T-cell (primary cell): Measurements from ENCODE around the gene AIG1. TPM values are rescaled to one million over a fixed set of nuclear protein-coding genes. Genes with fewer than 3 reads are reported as not detected.

Experiments used
- ATAC-seq, 4 experiments: fragments of 200-7000 bp in 3 of 4; fragments of 150-1000 bp in 1 of 4; cut with Tn5 transposase; replicated peaks in 1 of 4; 1 replicate in 3 of 4; 2 replicates in 1 of 4; pipeline ENCODE4 v1.10.0; 2021; ENCODE audit warnings: moderate library complexity in 3 of 4, mild to moderate bottlenecking in 2 of 4, moderate number of reproducible peaks in 1 of 4
- CTCF ChIA-PET, 2 donors: fragments of 300-600 bp; sonication (Branson Sonifier 250); formaldehyde crosslinking; loops; one replicate each; lab custom pipeline; 2022; ENCODE audit warnings: antibody characterized with exemption in 2 of 2; lab: Charles Lee
- POLR2A ChIA-PET, 2 donors: fragments of 300-600 bp; sonication (Branson Sonifier 250); formaldehyde crosslinking; loops; one replicate each; lab custom pipeline; 2022; ENCODE audit warnings: antibody characterized with exemption in 2 of 2; lab: Charles Lee
- DNase-seq, 35 experiments: peaks; one replicate each; pipeline versions ENCODE4 v3.0.0 to v3.0.0-alpha.2; 2013 to 2023
- H3K27ac ChIP-seq: one replicate; pipeline ENCODE4 v1.5.1; 2013; ENCODE audit warnings: low read length
- H3K27me3 ChIP-seq, 2 experiments: replicated peaks in 1 of 2; 1 replicate in 1 of 2; 2 replicates in 1 of 2; pipeline versions ENCODE4 v1.6.1 to v1.7.0; 2013; ENCODE audit warnings: low read length in 1 of 2, mixed read lengths in 1 of 2; ENCODE audit not compliant: control insufficient read depth in 2 of 2, insufficient read depth in 2 of 2; ENCODE audit errors: extremely low read depth in 1 of 2
- H3K36me3 ChIP-seq, 2 donors: 1 replicate in 1 of 2; 2 replicates in 1 of 2; pipeline versions ENCODE4 v1.6.1 to v1.7.0; 2013; ENCODE audit warnings: low read length in 1 of 2; ENCODE audit not compliant: control insufficient read depth in 2 of 2, insufficient read depth in 1 of 2; ENCODE audit errors: extremely low read depth in 1 of 2
- H3K4me1 ChIP-seq, 2 experiments: 1 replicate in 1 of 2; 2 replicates in 1 of 2; pipeline versions ENCODE4 v1.6.1 to v1.7.0; 2013; ENCODE audit warnings: low read length in 2 of 2, mixed read lengths in 1 of 2; ENCODE audit not compliant: insufficient read depth in 2 of 2, control insufficient read depth in 1 of 2; ENCODE audit errors: extremely low read depth in 1 of 2
- H3K4me3 ChIP-seq, 2 donors: 1 replicate in 1 of 2; 2 replicates in 1 of 2; pipeline versions ENCODE4 v1.5.1 to v1.7.0; 2013; ENCODE audit warnings: mild to moderate bottlenecking in 2 of 2, low read length in 1 of 2, moderate library complexity in 1 of 2; ENCODE audit not compliant: control insufficient read depth in 1 of 2; ENCODE audit errors: extremely low read depth in 1 of 2
- H3K9me3 ChIP-seq: 2 replicates; pipeline ENCODE4 v1.7.0; 2013
- H3K27ac Mint-ChIP-seq, 2 donors: one replicate each; pipeline ENCODE4 v1.8.0; 2020 to 2021; ENCODE audit warnings: mild to moderate bottlenecking in 2 of 2, mixed read lengths in 2 of 2
- H3K27me3 Mint-ChIP-seq, 2 donors: one replicate each; pipeline ENCODE4 v1.8.0; 2021 to 2022; ENCODE audit warnings: mixed read lengths in 2 of 2
- H3K36me3 Mint-ChIP-seq: one replicate; pipeline ENCODE4 v1.8.0; 2021; ENCODE audit warnings: mixed read lengths
- H3K4me1 Mint-ChIP-seq, 3 donors: one replicate each; pipeline ENCODE4 v1.8.0; 2020 to 2022; ENCODE audit warnings: mixed read lengths in 3 of 3, mild to moderate bottlenecking in 1 of 3
- H3K4me3 Mint-ChIP-seq, 3 donors: one replicate each; pipeline ENCODE4 v1.8.0; 2020 to 2022; ENCODE audit warnings: mild to moderate bottlenecking in 3 of 3, mixed read lengths in 3 of 3, moderate library complexity in 3 of 3
- H3K9me3 Mint-ChIP-seq, 3 donors: one replicate each; pipeline ENCODE4 v1.8.0; 2020 to 2022; ENCODE audit warnings: mixed read lengths in 3 of 3
- WGBS: methylation state at CpG from one replicate; pipeline ENCODE4 v1.1.5; 2013; ENCODE audit warnings: missing lambda C conversion rate; ENCODE audit not compliant: insufficient coverage; 5-methylcytosine and 5-hydroxymethylcytosine counted together
- total RNA-seq, 35 experiments: library from RNA in 6 of 35; stranded (reverse) in 6 of 35; fragments of 120-200 nt in 1 of 35; gene quantifications; one replicate each; pipeline versions ENCODE4 v1.2.1 to v1.2.4 and lab custom pipeline; 2013 to 2026

The AIG1 gene
- total RNA-seq, 5 donors from 2014 or later (not counting 1 experiment from before 2014, with no cell fraction given): 6.0 to 13.4 (median 7.6) TPM

GRCh38 chr6:143128681-143129015 lies 68.0 kb downstream of the AIG1 start:
- DNase-seq: no peak
- Histone ChIP-seq H3K27me3 (no peaks in the 10 kb centered on the region), H3K27ac (no peak overlapping the region), H3K4me3 (no peak overlapping the region), H3K4me1 (no peaks in the 10 kb centered on the region), H3K9me3 (peaks cover 3% of the 10 kb centered on the region), H3K36me3 (no peaks in the 10 kb centered on the region)
- no peak for ATAC-seq
- H3K36me3 Mint-ChIP-seq: peaks cover 17% of the 10 kb centered on the region
- H3K4me1 Mint-ChIP-seq: no peaks in the 10 kb centered on the region
- ChIA-PET POLR2A (no interaction called here), CTCF (no interaction called here)
- H3K4me3 Mint-ChIP-seq: no peak overlapping the region
- H3K9me3 Mint-ChIP-seq: peaks cover 0 to 17% (median 10%) of the 10 kb centered on the region in 3 donors
- H3K27ac Mint-ChIP-seq: no peak overlapping the region
- H3K27me3 Mint-ChIP-seq: no peaks in the 10 kb centered on the region

- Mint-ChIP-seq H3K27ac (no peak overlapping the region), H3K4me3 (no peak overlapping the region), H3K9me3 (peaks cover 0 to 17% (median 10%) of the 10 kb centered on the region in 3 donors), H3K4me1 (peaks cover 4 to 6% (median 5%) of the 10 kb centered on the region in 3 donors), H3K36me3 (peaks cover 17% of the 10 kb centered on the region), H3K27me3 (no peaks in the 10 kb centered on the region)
- no CpG with 5 or more reads among the region's 1 CpG for WGBS
- Histone ChIP-seq H3K27me3 (no peaks in the 10 kb centered on the region), H3K4me1 (no peaks in the 10 kb centered on the region), H3K36me3 (no peaks in the 10 kb centered on the region), H3K27ac (no peak overlapping the region), H3K4me3 (no peak overlapping the region), H3K9me3 (peaks cover 3% of the 10 kb centered on the region)
- no peak for DNase-seq
- no peak for ATAC-seq
- ChIA-PET POLR2A (interaction anchor here in 1 of 2 donors (0.6 kb wide), 1 partner anchor 622 kb away, joined by 3 read pairs; no protein-coding TSS in a partner anchor), CTCF (interaction anchor here in 1 of 2 donors (0.6 kb wide), 1 partner anchor 701 kb away, joined by 5 read pairs; no protein-coding TSS in a partner anchor)
Measured at GRCh38 chr6:143130928-143131327, 70.2 kb downstream of the AIG1 start.

- no peaks in the 10 kb centered on the region for H3K36me3 ChIP-seq
- no peak overlapping the region for H3K27ac Mint-ChIP-seq
- ChIA-PET POLR2A (no interaction called here), CTCF (no interaction called here)
- ATAC-seq (no peak), DNase-seq (no peak)
- no peak overlapping the region for H3K4me3 Mint-ChIP-seq
- H3K27ac ChIP-seq: no peak overlapping the region
- H3K27me3 Mint-ChIP-seq: no peaks in the 10 kb centered on the region
- no peaks in the 10 kb centered on the region for H3K27me3 ChIP-seq
- no CpG with 5 or more reads among the region's 2 CpGs for WGBS
- H3K4me1 Mint-ChIP-seq: peaks cover 23 to 29% (median 28%) of the 10 kb centered on the region in 3 donors
- H3K36me3 Mint-ChIP-seq: peaks cover 34% of the 10 kb centered on the region
- H3K4me3 ChIP-seq: no peak overlapping the region
- peaks cover 4 to 6% of the 10 kb centered on the region in 2 experiments for H3K4me1 ChIP-seq
- H3K9me3 Mint-ChIP-seq: peaks cover 0 to 23% (median 14%) of the 10 kb centered on the region in 3 donors
- H3K9me3 ChIP-seq: peaks cover 3% of the 10 kb centered on the region
Measured at GRCh38 chr6:143135325-143135724, 74.6 kb downstream of the AIG1 start.

- ATAC-seq (peak in 2 of 4 experiments; percentile 32 to 49), DNase-seq (no peak)
- H3K4me3 Mint-ChIP-seq: peak overlapping the region in 2 of 3 donors; percentile 8 to 38
- CTCF ChIA-PET: no interaction called here
- Histone ChIP-seq H3K4me1 (peaks cover 4 to 6% of the 10 kb centered on the region in 2 experiments), H3K4me3 (no peak overlapping the region), H3K36me3 (peaks cover 0 to 3% of the 10 kb centered on the region in 2 donors), H3K27ac (no peak overlapping the region), H3K27me3 (no peaks in the 10 kb centered on the region), H3K9me3 (no peaks in the 10 kb centered on the region)
- H3K36me3 Mint-ChIP-seq: peaks cover 32% of the 10 kb centered on the region
- no CpG with 5 or more reads among the region's 3 CpGs for WGBS
- peaks cover 23 to 29% (median 28%) of the 10 kb centered on the region in 3 donors for H3K4me1 Mint-ChIP-seq
- no peaks in the 10 kb centered on the region for H3K27me3 Mint-ChIP-seq
- POLR2A ChIA-PET: no interaction called here
- peak overlapping the region; percentile 6 to 88 for H3K27ac Mint-ChIP-seq
- peaks cover 0 to 18% (median 12%) of the 10 kb centered on the region in 3 donors for H3K9me3 Mint-ChIP-seq
Measured at GRCh38 chr6:143135797-143136561, 75.3 kb downstream of the AIG1 start.

- Mint-ChIP-seq H3K27ac (peak overlapping the region; percentile 57 to 88), H3K4me1 (peaks cover 23 to 29% (median 28%) of the 10 kb centered on the region in 3 donors), H3K4me3 (peak overlapping the region in 2 of 3 donors; percentile 8 to 38), H3K27me3 (no peaks in the 10 kb centered on the region), H3K36me3 (peaks cover 30% of the 10 kb centered on the region), H3K9me3 (peaks cover 0 to 12% (median 7%) of the 10 kb centered on the region in 3 donors)
- no peak overlapping the region for H3K27ac ChIP-seq
- peaks cover 4 to 6% of the 10 kb centered on the region in 2 experiments for H3K4me1 ChIP-seq
- H3K27me3 ChIP-seq: no peaks in the 10 kb centered on the region
- WGBS: 44% methylated on average over 2 of the region's 3 CpGs
- H3K4me3 ChIP-seq: no peak overlapping the region
- DNase-seq (no peak), ATAC-seq (peak in 2 of 4 experiments; percentile 17 to 29)
- H3K9me3 ChIP-seq: no peaks in the 10 kb centered on the region
- POLR2A ChIA-PET: no interaction called here
- peaks cover 0 to 3% of the 10 kb centered on the region in 2 donors for H3K36me3 ChIP-seq
- CTCF ChIA-PET: no interaction called here
Measured at GRCh38 chr6:143136647-143137046, 76.0 kb downstream of the AIG1 start.

- H3K9me3 ChIP-seq: no peaks in the 10 kb centered on the region
- ChIA-PET CTCF (interaction anchor here (0.6 to 0.7 kb wide), 3 partner anchors 26 to 1151 kb away, joined by 3 to 8 read pairs (median 3); no protein-coding TSS in a partner anchor), POLR2A (interaction anchor here in 1 of 2 donors (0.6 kb wide), 1 partner anchor 15 kb away, joined by 6 read pairs; no protein-coding TSS in a partner anchor)
- H3K4me1 ChIP-seq: peaks cover 4 to 6% of the 10 kb centered on the region in 2 experiments
- Mint-ChIP-seq H3K27ac (no peak overlapping the region), H3K4me3 (no peak overlapping the region), H3K27me3 (no peaks in the 10 kb centered on the region), H3K4me1 (peaks cover 23 to 29% (median 28%) of the 10 kb centered on the region in 3 donors), H3K36me3 (peaks cover 34% of the 10 kb centered on the region), H3K9me3 (peaks cover 0 to 5% (median 5%) of the 10 kb centered on the region in 3 donors)
- ATAC-seq: no peak
- WGBS: no CpG with 5 or more reads among the region's 3 CpGs
- no peak overlapping the region for H3K4me3 ChIP-seq
- peaks cover 0 to 3% of the 10 kb centered on the region in 2 donors for H3K36me3 ChIP-seq
- no peak for DNase-seq
- H3K27ac ChIP-seq: no peak overlapping the region
- no peaks in the 10 kb centered on the region for H3K27me3 ChIP-seq
Measured at GRCh38 chr6:143139239-143139784, 78.6 kb downstream of the AIG1 start.
